Activated naive CD4-positive, alpha-beta T cell treated with Interleukin-2 at 50 U/mL for 16 hours (primary cell): ENCODE measurements around the gene TMEM238.
A peak's percentile ranks its signal among the peaks of the same experiment; 100 is the strongest.

ENCODE experiments used
- DNase-seq: peaks from one replicate; pipeline ENCODE4 v3.0.0-alpha.2; 2020

Gene TMEM238

DNA sequence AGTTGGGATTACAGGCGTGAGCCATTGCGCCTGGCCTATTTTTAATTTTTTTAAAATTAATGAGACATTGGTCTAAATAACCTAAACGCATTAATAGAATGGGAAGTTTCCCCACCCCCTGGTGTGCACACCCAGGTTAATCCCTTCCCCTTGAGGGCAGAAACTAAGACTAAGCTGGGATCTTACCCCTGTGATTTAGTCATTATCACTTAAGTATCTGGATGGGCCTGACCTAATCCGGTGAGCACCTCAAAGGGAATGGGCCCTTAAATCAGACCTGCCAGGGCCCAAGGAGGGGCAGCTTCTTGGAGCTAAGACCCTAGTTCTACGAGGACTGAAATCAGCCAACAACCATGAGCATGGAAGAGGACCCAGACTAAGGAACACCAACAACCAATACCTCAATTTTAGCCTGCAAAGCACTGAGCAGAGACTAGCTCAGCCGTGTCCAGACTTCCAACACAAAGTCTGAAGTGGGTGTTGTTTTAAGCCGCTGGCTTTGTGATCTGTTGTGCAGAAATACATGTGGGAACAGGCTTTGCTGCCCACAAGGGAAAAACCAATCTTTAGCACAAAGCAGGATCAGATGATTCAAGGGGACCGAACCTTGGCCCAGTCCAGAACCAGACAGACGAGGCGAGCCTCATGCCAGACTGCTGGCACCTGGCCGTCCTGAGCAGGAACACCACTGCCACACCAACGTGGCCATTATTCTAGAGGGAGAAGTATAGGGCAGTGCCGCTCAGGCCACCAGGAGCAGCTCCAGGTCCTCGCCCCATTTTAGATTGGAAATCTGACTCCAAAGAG lies 16.4 kb upstream of the TMEM238 start:
- DNase-seq = no peak

DNA sequence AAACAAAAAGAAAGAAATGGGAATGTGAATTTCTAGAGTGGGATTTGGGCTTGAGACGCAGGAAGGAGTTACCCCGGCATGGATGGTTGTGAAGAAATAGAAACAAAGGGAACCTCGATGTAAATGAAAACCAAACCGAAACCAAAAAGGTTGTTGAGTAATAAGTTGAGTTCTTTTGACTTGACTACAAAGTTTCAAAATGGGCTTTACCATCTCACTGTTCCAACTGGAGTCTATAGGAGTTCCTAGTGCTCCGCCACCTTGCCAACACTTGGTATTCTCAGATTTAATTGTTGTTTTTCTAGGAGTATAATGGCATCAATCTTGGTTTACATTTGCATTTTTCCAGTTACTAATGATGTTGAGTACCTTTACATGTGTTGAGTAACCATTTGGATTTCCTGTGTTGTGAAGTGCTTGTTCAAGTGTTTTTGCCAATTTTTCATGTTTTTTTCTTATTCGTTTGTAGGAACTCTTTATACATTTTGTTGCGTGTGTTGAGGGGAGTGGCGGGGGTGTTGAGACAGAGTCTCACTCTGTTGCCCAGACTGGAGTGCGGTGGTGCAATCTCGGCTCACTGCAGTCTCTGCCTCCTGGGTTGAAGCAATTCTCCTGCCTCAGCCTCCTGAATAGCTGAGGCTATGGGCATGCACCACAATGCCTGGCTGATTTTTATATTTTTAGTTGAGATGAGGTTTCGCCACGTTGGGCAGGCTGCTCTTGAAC lies 14.3 kb upstream of the TMEM238 start:
- no peak for DNase-seq

DNA sequence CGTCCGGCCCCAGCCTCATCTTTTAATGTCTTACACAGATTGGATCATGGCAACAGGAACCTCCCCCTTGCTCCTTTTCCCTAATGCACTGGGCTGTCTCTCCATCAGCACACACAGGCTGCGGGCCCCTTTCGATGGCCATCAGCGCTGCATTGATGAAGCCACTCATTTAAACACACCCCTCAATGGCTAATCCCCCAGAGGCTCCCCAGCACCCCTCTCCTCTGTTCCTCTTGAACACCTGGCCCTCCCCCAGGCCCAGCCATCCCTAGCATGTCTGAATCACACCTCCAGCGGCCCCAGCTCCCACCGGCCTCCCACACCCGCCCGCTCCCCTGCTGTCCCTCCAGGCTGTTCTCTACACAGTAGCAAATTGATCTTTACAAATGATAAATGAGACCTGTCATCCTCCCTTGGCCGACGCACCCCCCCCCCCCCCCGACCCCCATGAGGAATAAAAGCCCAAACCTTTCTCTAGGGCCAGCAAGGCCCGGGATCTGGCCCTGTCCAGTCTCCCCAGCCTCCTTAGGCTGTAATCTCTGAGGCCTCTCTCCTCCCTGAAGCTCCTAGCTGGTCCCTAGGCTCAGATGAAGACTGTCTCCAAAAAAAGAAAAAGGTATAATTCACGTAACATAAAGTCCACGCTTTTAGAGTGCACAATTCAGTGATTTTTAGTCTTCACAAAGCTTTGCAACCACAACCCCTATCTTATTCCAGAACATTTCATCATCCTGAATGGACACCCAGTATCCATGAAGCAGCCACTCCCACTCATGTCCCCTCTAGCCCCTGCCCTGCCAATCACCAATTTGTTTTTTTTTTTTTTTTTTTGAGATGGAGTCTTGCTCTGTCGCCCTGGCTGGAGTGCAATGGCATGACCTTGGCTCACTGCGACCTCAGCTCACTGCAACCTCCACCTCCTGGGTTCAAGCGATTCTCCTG lies 9.0 kb upstream of the TMEM238 start:
- no peak for DNase-seq

DNA sequence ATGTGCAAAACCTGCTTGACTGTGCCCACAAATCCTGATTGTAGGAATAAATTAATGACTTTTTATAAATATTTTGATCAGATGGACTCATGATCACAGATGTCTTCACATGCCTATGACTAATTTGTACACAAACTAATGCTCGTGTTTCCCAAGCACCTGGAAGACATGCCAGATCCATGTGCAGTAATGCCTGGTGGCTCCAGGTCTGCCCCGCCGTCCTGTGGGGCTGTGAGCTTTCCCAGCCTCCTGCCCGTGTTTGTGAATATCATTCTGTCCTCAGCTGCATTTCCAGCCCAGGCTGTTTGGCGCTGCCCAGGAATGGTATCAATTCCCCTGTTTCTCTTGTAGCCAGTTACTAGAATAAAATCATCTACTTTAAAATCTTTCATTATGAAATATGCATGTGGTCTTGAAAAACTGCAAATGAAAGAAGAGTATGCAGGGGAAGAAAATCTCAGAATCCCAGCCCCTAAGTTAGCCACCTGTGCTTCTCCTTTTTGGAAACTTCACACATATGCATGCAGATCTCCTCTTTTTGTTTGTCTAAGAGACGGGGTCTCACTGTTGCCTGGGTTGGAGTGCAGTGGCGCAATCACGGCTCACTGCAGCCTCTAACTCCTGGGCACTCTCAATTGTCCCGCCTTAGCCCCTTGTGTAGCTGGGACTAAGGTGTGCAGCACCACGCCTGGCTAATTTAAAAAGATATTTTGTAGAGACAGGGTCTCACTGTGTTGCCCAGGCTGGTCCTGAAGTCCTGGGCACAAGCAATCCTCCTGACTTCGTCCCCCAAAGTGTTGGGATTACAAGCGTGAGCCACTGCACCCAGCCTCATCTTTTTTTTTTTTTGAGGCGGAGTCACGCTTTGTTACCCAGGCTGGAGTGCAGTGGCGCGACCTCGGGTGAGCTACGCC lies 7.9 kb upstream of the TMEM238 start:
- DNase-seq = no peak

DNA sequence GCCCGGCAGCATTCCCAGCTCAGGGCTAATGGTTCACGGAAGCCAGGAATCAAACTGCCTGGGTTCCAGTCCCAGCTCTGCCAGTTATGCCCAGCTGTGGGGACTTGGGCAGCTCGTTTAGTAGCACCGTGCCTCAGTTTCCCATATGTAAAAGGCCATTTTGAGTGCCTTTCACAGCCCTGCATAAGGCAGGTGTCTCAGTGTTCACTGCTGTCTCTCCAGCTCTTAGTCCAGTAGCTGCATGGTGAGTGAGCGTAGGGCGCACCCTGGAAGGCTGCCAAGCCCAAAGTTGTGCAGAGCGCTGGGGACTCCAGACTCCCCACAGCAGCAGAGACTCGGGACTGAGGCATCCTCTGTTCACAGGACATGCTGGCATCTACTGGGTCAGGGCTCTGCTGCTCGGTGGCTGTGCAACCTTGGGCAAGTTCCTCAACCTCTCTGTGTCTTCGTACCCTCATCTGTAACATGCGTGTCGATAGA lies 7.1 kb upstream of the TMEM238 start:
- no peak for DNase-seq

DNA sequence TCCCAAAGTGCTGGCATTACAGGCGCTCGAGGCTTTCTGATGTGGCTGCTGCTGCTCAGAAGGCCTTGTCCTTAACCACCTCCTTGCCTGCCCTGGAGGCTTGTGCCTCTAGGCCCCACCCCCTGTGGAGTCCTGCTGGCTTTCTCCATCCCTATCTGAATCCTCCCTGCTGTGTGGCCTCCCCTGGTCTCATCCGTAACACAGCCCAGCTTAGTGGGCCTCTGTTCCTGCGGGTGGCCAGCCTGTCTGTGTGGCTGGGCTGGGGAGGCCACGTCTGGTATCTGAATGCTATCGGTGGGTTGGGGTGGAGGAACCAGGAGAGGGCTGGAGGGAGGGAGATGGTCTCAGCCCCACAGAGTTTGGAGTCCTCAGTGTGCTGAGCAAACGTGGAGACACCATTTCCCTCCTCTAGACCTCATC lies 6.4 kb upstream of the TMEM238 start:
- DNase-seq = no peak

DNA sequence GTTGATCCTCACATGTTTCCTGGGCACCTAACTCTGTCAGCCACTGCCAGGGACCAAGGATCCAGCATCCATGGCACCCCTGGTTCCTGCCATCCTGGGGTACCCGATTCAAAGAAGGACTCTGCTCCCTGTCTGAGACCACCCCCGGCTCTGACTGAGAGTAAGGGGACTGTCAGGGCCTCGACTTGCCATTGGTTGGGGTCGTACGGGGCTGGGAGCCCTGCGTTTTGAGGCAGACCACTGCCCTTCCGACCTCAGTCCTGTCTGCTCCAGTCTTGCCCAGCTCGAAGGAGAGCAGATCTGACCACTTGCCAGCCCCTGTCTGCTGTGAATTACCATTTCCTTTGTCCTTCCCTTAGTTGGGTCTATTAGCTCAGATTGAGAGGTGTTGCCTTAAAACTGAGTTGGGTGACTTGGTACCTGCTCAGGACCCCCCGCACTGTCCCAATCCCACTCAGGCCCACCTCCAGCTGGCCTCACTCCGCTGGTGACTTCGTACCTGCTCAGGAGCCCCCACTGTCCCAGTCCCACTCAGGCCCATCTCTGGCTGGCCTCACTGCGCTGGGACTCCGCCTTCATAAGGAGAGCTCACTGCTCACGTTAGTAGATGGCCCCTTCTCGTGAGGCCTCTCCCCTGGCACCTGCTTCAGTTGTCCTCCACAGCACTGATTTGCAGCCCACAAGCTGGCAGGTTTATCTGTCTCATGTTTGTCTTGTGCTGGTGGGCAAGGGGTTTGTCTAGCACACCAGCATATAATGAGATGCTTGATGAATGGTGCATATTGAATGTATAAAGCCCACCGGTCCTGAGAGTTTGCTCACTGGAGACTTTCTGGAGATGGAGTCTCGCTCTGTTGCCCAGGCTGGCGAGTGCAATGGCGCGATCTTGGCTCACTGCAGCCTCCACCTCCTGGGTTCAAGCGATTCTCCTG lies 5.6 kb upstream of the TMEM238 start:
- DNase-seq = no peak

DNA sequence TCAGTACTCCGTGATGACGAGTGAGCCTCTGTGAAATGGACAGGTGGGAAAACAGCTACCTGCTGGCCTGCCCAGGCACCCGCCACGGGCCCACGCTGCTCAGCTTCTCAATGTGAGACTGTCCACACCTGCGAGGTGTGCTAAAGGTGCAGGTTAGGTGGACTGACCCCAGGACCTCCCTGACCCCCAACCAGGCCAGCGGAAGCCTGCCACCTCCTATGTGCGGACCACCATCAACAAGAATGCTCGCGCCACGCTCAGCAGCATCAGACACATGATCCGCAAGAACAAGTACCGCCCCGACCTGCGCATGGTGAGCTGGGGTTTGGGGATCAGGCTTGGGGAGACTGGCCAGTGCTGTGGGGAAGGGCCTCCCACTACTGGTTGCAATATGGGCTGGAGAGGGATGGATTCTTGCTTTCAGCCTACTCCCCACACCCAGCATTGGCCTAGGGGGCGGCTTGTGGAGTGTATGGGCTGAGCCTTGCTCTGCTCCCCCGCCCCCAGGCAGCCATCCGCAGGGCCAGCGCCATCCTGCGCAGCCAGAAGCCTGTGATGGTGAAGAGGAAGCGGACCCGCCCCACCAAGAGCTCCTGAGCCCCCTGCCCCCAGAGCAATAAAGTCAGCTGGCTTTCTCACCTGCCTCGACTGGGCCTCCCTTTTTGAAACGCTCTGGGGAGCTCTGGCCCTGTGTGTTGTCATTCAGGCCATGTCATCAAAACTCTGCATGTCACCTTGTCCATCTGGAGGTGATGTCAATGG lies 3.8 kb upstream of the TMEM238 start:
- DNase-seq = no peak

DNA sequence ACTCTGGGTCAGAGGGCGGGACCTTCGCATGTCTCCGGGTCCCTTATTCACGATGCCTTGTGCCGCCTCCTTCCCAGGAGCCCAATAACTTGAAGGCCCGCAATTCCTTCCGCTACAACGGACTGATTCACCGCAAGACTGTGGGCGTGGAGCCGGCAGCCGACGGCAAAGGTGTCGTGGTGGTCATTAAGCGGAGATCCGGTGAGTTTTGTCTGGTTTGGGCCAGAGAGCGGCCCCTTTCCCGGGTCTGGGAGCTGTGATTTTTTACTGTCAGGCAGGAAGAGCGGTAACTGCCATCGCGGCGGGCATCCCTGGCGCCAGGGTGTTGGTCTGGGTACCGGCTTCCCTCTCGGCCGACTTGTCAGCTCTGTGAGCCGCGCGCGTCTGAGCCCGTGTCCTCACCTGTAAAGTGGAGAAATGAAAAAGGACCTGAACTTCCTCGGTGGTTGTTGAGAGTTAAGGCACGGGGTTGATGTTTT lies 2.4 kb upstream of the TMEM238 start:
- no peak for DNase-seq

DNA sequence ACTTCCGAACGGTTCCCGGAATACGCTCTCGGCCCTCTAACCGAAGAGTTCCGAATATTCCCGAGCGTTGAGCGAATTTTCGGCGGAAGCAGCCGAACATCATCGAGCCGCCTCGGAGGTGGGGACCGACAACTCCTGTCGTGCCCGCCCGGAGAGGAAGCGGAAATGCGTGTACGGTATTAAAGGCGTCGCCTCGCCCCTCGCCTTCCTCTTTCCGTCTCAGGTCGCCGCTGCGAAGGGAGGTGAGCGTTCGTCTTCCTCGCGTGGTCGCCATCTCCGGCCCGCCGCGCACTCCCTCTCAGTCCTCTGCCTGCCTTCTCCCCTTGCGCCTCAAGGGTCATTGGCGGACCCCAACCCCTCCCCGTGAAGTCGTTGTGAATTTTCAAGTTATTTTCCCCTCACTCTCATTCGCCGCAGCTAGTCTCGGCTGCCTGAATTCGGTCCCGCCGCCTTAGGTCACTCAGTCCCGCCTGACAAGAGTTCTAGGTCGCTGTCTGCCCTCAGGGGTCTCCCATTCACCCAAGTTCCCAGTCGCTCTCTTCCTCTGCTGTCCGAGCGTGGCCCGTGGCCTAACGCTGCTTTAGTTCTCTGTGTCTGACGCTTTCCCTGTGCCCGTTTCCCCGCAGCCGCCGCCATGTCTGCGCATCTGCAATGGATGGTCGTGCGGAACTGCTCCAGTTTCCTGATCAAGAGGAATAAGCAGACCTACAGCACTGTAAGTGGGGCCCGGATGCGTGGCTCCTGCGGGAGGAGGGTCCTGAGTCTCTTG lies 1.8 kb upstream of the TMEM238 start, which contains the start of gene RPL28:
RPL28 (plus strand) TSS at position 209 of the 769 bp plus-strand sequence; CDS start at position 635, 426 bp downstream.
- peak; percentile 98 for DNase-seq

DNA sequence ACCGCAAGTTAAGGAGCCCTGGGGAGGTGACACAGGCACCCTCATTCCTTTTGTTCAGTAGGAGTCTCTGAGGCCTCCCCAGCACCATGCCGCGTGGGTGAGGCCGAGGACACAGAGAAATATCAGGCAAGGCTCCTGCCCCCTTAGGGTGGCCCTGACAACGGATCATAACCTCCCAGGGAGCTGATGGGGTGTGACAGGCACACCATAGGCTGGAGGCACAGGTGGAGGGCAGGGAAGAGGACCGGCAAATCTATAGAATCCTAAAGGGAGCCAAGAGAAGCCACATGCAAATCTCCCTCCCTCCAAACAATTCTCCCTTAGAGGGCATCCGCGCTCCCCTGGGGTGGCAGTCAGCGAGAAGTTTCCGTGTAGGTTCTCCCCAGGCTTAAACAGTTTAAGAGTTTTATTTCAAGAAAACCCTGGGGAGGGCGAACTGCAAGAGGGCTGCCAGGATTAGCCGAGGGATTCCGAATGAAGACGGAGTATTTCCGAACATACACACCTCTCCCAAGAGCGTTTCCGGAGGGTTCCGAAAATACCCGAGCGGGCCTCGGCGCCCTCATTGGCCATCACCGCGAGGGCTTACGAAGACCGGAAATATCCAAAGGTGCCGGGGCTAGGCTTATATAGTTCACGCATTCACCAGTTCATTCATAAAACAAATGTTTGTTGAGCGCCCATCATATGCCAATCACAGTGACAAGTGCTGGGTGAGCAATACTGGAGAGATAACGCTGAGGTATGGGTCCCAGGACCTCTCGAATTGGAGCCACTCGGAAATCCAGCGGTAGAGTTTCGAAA lies 1.0 kb upstream of the TMEM238 start:
- DNase-seq = peak; percentile 95

DNA sequence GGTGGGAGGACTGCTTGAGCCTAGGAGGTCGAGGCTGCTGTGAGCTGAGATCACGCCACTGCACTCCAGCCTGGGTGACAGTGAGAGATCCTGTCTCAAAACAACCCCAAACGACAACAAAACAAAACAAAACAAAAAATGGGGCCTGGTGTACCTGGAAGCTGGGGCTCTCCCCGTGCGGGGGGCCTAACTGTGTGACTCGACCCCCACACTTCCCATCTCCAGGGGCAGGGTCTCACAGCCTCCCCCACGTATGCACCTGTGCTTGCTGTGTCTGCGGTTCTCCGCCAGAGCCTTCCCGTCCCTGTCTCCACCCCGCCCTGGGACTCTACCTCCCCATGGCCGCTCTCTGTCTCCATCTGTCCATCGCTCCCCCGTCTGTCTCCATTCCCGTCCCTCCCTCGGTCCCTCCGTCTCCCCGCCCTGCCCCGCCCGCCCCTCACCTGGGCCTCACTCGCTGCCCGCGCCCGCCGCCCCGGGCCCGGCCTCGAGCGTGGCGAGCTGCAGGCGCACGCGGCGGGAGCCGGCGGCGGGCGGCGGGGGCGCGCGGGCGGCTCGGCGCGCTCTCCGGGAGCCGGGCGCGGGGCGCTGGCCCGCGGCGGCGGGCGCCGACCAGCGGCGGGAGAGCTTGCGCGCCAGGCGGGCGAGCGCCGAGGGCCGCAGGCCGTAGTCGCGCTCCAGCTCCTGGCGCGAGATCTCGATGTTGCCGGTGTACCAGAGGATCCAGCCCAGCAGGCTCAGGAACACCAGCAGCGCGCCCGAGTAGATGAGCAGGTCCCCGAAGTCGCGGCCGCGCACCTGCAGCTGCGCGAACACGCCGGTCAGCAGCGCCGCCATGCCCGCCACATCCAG lies 587 bp downstream of the TMEM238 start:
- peak; percentile 51 for DNase-seq

DNA sequence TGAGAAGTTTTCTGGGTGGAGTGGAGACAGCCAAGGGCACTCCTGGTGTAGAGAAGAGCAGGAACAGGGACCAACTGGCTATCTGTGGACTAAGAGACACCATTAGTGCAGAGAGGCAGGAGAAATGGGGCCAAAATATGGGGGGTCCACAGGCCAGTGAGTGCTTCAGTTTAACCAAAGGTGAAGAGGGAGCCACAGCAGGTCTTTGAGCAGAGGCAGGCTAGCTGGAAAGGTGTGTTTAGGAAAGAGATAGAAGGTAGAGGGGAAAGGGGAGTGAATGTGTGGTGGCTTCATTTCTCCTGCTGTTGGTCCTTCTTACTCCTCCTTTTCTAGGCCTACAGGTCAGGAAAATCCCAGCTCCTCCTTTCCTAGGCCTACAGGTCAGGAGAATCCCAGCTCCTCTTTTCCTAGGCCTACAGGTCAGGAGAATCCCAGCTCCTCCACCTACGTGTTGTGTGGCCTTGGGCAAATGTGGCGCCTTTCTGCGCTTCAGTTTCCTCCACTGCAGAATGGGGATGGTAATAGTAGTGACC lies 1.5 kb downstream of the TMEM238 start:
- DNase-seq = no peak

DNA sequence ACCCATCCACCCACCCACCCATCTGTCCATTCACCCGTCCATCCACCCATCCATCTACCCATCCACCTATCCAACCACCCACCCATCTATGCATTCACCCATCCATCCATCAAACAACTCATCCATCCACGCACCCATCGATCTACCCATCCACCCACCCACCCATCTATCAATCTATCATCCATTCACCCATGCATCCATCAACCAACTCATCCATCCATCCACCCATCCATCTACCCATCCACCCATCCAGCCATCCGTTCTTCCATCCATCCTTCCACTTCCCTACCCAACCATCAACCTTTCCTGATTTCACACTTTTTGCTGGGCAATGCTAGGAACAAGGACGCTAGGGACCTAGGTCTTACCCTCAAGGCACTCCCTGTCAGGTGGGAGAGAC lies 2.1 kb downstream of the TMEM238 start:
- no peak for DNase-seq

DNA sequence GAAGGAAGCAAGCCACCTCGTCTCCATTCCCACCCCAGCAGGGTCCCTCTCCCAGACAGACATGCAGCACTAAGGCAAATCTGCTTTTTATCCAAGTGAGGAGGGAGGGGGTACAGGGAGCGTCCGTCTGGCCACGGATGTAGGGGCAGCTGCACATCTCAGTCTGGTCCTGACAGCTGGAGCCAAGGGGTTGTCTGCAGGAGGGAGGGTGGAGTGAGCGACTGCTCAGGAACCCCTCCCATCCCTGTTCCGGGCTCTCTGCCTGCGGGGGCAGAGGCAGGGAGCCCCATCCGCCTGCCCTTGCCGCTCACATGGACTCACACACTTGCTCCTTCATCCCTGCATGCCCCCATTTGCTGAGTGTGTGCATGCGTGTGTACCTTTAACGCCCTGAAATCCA lies 4.9 kb downstream of the TMEM238 start:
- DNase-seq = no peak

DNA sequence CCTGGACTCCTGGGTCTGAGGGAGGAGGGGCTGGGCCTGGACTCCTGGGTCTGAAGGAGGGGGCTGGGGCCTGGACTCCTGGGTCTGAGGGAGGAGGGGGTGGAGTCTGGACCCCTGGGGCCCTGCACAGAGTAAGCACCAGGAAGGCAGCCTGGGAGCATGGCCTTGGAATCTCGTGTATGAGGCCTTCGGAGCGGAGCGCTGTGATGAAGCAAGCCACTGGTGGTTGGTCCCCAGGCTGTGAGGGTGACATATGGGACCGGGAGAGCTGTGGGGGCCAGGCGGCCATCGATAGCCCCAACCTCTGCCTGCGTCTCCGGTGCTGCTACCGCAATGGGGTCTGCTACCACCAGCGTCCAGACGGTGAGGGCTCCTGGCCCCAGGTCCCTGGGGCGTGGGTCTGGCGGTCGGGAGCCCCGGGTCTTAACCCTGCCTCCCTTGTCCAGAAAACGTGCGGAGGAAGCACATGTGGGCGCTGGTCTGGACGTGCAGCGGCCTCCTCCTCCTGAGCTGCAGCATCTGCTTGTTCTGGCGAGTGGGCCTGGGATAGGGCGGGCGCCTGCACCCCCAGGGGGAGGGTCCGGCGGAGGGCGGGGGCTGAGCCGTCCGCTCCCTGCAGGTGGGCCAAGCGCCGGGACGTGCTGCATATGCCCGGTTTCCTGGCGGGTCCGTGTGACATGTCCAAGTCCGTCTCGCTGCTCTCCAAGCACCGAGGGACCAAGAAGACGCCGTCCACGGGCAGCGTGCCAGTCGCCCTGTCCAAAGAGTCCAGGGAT lies 6.5 kb downstream of the TMEM238 start:
- DNase-seq = no peak
